Hepatocyte (in vitro differentiated cells): Measurements from ENCODE around the gene FCHSD2. TPM values are rescaled to one million over a fixed set of nuclear protein-coding genes. Genes with fewer than 3 reads are reported as not detected.

Experiments used
- DNase-seq: peaks from one replicate; pipeline ENCODE4 v3.0.0-alpha.2; 2016; ENCODE audit warnings: low spot score
- H2AFZ ChIP-seq: fragments of 200-600 bp; sonication (generic); 2 replicates; pipeline ENCODE4 v1.6.0; 2016; ENCODE audit warnings: antibody characterized with exemption, mild to moderate bottlenecking
- H3K27ac ChIP-seq: fragments of 200-600 bp; sonication (generic); 2 replicates; pipeline ENCODE4 v1.5.1; 2016; ENCODE audit warnings: mild to moderate bottlenecking
- H3K27me3 ChIP-seq: fragments of 200-600 bp; sonication (generic); 2 replicates; pipeline ENCODE4 v1.6.1; 2016
- H3K36me3 ChIP-seq: fragments of 200-600 bp; sonication (generic); replicated peaks from 2 replicates; pipeline ENCODE4 v1.5.1; 2016; ENCODE audit warnings: low read depth; ENCODE audit not compliant: insufficient read depth
- H3K4me1 ChIP-seq: fragments of 200-600 bp; sonication (generic); 2 replicates; pipeline ENCODE4 v1.5.1; 2016; ENCODE audit warnings: mild to moderate bottlenecking, moderate library complexity; ENCODE audit not compliant: insufficient read depth
- H3K4me2 ChIP-seq: fragments of 200-600 bp; sonication (generic); 2 replicates; pipeline ENCODE4 v1.6.0; 2016
- H3K4me3 ChIP-seq: fragments of 200-600 bp; sonication (generic); 2 replicates; pipeline ENCODE4 v1.5.1; 2016; ENCODE audit warnings: mild to moderate bottlenecking
- H3K79me2 ChIP-seq: fragments of 200-600 bp; sonication (generic); 2 replicates; pipeline ENCODE4 v1.6.0; 2017; ENCODE audit warnings: mild to moderate bottlenecking
- H3K9me2 ChIP-seq: fragments of 200-600 bp; sonication (generic); replicated peaks from 2 replicates; pipeline ENCODE4 v1.6.0; 2017; ENCODE audit warnings: mild to moderate bottlenecking; ENCODE audit not compliant: insufficient read depth
- H3K9me3 ChIP-seq: fragments of 200-600 bp; sonication (generic); 2 replicates; pipeline ENCODE4 v1.5.1; 2016; ENCODE audit warnings: low read depth, mild to moderate bottlenecking
- H4K20me1 ChIP-seq: fragments of 200-600 bp; sonication (generic); 2 replicates; pipeline ENCODE4 v1.6.0; 2016; ENCODE audit warnings: mild to moderate bottlenecking; ENCODE audit not compliant: insufficient read depth, poor library complexity, severe bottlenecking
- EZH2 ChIP-seq: fragments of 200-600 bp; sonication (generic); IDR thresholded peaks from 2 replicates; pipeline ENCODE4 v1.6.1; 2016; ENCODE audit warnings: antibody characterized with exemption, mild to moderate bottlenecking, borderline replicate concordance
- EZH2phosphoT487 ChIP-seq: fragments of 200-600 bp; sonication (generic); IDR thresholded peaks from one replicate; pipeline ENCODE4 v1.6.1; 2018; ENCODE audit warnings: antibody characterized with exemption, mild to moderate bottlenecking, low read depth, moderate library complexity; ENCODE audit not compliant: unreplicated experiment, severe bottlenecking
- WGBS: methylation state at CpG from one replicate; pipeline ENCODE4 v1.1.6; 2016; ENCODE audit warnings: low lambda C conversion rate; ENCODE audit errors: missing lambda C conversion rate; 5-methylcytosine and 5-hydroxymethylcytosine counted together
- polyA plus RNA-seq: library from polyadenylated mRNA; unstranded; fragments of >200 nt; fragmentation: Nextera tagmentation; extraction: Ambion mirVana; gene quantifications from 2 replicates; pipeline ENCODE4 v1.2.1, GENCODE V29; 2016
- total RNA-seq: library from RNA; depleted of rRNA; stranded (reverse); fragments of >200 nt; gene quantifications from 2 replicates; pipeline ENCODE4 v1.2.3, GENCODE V29; 2014
- TF ChIP-seq, protein P1 (sequence below): fragments of 200-600 bp; sonication (generic); IDR thresholded peaks from 2 replicates; pipeline ENCODE4 v1.5.1; 2016; ENCODE audit warnings: antibody characterized with exemption, mild to moderate bottlenecking; ENCODE audit not compliant: poor library complexity

FCHSD2 gene
- total and polyA plus RNA-seq, 2 experiments from 2014 or later: 9.1 to 13.1 TPM

DNA sequence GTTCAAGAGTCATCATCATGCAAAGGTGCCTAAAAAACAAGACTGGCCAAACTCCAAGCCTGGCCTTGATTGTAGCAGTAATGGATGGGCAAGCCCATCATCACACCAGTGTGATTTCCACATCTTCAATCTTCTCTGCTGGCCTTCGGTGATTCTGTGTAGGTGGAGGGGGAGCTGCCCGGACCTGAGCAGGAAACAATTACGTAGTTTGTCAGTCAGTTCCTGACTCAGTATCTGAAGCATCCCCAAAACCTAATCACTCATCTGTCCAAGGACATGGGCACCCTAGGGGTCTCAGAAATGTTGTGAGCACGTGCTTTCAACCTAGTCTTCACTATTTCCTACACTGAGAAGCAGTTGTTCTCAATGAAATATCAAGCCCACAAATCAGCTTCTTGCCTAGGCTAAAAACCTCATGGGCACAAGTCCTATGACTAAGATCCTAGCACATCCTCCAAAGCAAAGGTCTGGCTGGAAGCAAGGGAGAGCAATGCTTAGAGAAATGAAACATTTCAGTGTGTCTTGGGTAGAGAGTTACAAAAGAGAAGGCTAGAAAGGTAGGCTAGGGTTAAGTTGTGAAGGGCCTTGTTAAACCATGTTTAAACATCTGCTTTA lies 303.3 kb downstream of the FCHSD2 start:
- no peak overlapping the region for H2AFZ ChIP-seq
- H3K4me3 ChIP-seq: no peak overlapping the region
- DNase-seq: no peak
- no peaks in the 10 kb centered on the region for H3K79me2 ChIP-seq
- peaks cover 4% of the 10 kb centered on the region for H3K4me1 ChIP-seq
- no peak overlapping the region for H3K4me2 ChIP-seq
- no peaks in the 10 kb centered on the region for H3K9me3 ChIP-seq
- no peaks in the 10 kb centered on the region for H3K9me2 ChIP-seq
- H3K27me3 ChIP-seq: no peaks in the 10 kb centered on the region
- H3K27ac ChIP-seq: no peak overlapping the region
- no peaks in the 10 kb centered on the region for H4K20me1 ChIP-seq
- TF ChIP-seq, protein P1, sequence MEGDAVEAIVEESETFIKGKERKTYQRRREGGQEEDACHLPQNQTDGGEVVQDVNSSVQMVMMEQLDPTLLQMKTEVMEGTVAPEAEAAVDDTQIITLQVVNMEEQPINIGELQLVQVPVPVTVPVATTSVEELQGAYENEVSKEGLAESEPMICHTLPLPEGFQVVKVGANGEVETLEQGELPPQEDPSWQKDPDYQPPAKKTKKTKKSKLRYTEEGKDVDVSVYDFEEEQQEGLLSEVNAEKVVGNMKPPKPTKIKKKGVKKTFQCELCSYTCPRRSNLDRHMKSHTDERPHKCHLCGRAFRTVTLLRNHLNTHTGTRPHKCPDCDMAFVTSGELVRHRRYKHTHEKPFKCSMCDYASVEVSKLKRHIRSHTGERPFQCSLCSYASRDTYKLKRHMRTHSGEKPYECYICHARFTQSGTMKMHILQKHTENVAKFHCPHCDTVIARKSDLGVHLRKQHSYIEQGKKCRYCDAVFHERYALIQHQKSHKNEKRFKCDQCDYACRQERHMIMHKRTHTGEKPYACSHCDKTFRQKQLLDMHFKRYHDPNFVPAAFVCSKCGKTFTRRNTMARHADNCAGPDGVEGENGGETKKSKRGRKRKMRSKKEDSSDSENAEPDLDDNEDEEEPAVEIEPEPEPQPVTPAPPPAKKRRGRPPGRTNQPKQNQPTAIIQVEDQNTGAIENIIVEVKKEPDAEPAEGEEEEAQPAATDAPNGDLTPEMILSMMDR: no peak
- TF ChIP-seq EZH2 (no peak), EZH2phosphoT487 (no peak)
- H3K36me3 ChIP-seq: no peaks in the 10 kb centered on the region
- 79% methylated on average over 4 of the region's 4 CpGs for WGBS

DNA sequence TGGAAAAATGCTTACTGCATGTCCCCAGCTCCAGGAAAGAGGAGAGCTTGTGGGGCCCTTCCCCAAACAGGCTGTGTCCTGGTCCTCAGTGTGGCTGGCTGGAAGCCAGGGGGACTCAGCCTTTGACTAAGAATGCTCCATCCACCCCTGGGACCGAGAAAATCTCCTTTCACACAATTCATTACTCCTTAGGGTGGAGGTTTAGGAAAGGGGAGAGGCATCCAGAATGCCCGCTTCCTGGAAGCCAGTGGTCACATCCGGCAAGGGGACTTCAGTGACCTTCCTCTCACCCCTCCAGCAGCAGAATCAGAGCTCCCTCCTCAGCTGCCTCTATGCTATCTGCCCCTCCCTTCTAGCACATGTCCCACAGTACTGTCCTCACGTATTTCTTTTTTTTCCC lies 306.0 kb downstream of the FCHSD2 start:
- no peak overlapping the region for H2AFZ ChIP-seq
- no peaks in the 10 kb centered on the region for H3K27me3 ChIP-seq
- peak overlapping the region; percentile 38 for H3K27ac ChIP-seq
- no peaks in the 10 kb centered on the region for H4K20me1 ChIP-seq
- peaks cover 9% of the 10 kb centered on the region for H3K4me1 ChIP-seq
- no peaks in the 10 kb centered on the region for H3K9me2 ChIP-seq
- no peaks in the 10 kb centered on the region for H3K9me3 ChIP-seq
- no peak overlapping the region for H3K4me2 ChIP-seq
- DNase-seq: no peak
- H3K36me3 ChIP-seq: no peaks in the 10 kb centered on the region
- 66% methylated on average over 4 of the region's 4 CpGs for WGBS
- no peak overlapping the region for H3K4me3 ChIP-seq
- H3K79me2 ChIP-seq: no peaks in the 10 kb centered on the region
- TF ChIP-seq, protein P1: no peak
- TF ChIP-seq EZH2: no peak
- TF ChIP-seq EZH2phosphoT487: no peak

DNA sequence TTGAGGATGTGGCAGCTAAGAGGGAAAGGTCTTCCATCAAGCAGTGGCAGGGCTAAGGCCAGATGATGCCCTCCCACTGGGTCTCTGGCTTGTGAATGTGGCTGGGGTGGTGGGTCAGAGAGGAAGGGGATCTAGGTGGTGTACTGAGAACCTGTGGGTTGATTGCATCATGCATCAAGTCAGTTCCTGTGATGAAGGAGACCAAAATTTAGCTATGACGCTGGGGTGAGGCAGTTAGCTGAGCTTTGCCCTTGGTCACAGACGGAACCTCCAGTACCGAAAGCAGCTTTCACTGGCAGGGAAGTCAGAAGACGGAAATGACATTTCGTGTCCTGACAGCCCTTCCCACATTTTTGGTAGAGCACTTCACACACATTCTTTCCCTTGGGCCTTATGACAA lies 307.2 kb downstream of the FCHSD2 start:
- Histone ChIP-seq H3K9me3 (no peaks in the 10 kb centered on the region), H3K36me3 (no peaks in the 10 kb centered on the region), H4K20me1 (no peaks in the 10 kb centered on the region), H3K9me2 (no peaks in the 10 kb centered on the region), H3K4me2 (no peak overlapping the region), H3K4me1 (peaks cover 9% of the 10 kb centered on the region), H3K27ac (peak overlapping the region; percentile 43), H3K79me2 (no peaks in the 10 kb centered on the region), H3K27me3 (no peaks in the 10 kb centered on the region), H3K4me3 (no peak overlapping the region), H2AFZ (no peak overlapping the region)
- whole genome bisulfite sequencing: 94% methylated on average over 5 of the region's 5 CpGs
- DNase-seq: no peak
- no peak for TF ChIP-seq EZH2phosphoT487
- TF ChIP-seq, protein P1: no peak
- no peak for TF ChIP-seq EZH2
